Ureter (tissue), 1 donor: ENCODE measurements around the gene COMMD1. TPM values are rescaled to one million over a fixed set of nuclear protein-coding genes. Genes with fewer than 3 reads are reported as not detected.
"Not testable (repeated sequence)": the region's sequence is repeated elsewhere in the genome, so short reads cannot be mapped to it uniquely, and the experiment has no call there.

Experiments used
- DNase-seq: peaks from one replicate; pipeline ENCODE4 v3.0.0-alpha.2; 2020; ENCODE audit warnings: low spot score
- total RNA-seq: library from RNA; stranded (reverse); gene quantifications from one replicate; pipeline ENCODE4 v1.2.4, GENCODE V29; 2023
- donor health status: DM: yes; HTN: yes; CAD: no.

Gene COMMD1
- total RNA-seq, 1 donor from 2014 or later, result 34.0 TPM

- no peak for DNase-seq
Measured at GRCh38 chr2:62071760-62072680, 166.5 kb downstream of the COMMD1 start.

- DNase-seq, result no peak
Measured at GRCh38 chr2:62074233-62074632, 168.8 kb downstream of the COMMD1 start.

- no peak for DNase-seq
Measured at GRCh38 chr2:62076980-62077638, 171.6 kb downstream of the COMMD1 start.

DNA sequence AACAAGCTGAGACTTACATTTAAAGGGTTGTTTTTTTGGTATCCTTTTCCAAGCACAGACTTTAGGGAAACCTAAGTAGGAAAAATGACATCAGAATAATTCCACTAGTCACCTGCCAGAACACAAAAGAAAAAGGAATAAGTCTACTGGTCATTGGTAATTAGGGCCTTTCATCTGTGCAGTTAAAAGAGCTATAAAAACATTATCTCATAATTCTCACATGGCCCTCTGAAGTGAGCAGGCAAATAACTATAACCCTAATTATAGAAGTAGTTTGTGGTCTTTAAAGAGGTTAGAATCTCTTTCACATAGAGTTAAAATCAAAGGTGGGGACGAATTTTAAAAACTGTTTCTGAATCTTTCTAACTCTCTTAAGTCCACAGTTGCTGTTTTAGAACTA is 179.3 kb downstream of the COMMD1 start:
- DNase-seq, result no peak

- no peak for DNase-seq
Measured at GRCh38 chr2:62089658-62090057, 184.2 kb downstream of the COMMD1 start.

GRCh38 chr2:62091471-62091870 is 186.0 kb downstream of the COMMD1 start:
- DNase-seq, result no peak

DNA sequence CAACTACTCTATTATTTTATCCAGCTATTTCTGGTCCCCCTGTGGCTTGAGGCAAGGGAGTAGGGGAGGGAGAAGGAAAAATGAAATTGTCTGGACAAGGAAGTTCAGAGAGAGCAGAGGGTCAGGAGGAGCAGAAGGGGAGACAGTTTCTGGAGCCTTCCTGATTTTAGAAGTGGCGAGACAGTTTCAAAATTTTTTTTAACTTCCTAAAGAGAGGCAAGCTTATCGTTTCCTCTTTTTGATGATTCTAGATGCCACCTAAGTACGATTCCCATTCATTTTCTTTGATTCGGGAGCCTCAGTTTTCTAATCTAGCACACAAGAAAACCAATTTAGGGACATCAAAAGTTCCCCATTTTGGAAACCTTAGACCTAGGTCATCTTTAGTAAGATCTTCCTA is 193.6 kb downstream of the COMMD1 start:
- no peak for DNase-seq

- DNase-seq, result no peak
Measured at GRCh38 chr2:62099523-62100175, 194.2 kb downstream of the COMMD1 start.

DNA sequence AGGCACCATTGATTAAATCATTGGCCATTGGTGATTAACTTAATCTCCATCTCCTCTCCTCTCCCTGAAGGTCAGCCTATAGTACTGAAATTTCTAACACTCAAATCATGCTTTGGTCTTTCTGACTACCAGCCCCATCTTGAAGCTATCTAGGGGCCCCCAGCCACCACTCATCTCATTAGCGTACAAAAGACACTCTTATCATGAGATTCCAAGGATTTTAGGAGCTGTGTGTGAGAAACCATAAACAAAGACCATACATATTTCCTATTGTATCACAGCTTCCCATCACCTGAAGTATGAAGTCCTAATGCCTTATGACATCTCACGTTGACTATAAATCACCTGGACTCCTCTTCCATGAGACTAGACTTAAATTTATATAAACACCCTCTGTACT is 196.4 kb downstream of the COMMD1 start:
- DNase-seq, result no peak

- DNase-seq, result no peak
Measured at GRCh38 chr2:62102402-62102920, 197.0 kb downstream of the COMMD1 start.

GRCh38 chr2:62109554-62109953 is 204.1 kb downstream of the COMMD1 start:
- DNase-seq, result no peak

DNA sequence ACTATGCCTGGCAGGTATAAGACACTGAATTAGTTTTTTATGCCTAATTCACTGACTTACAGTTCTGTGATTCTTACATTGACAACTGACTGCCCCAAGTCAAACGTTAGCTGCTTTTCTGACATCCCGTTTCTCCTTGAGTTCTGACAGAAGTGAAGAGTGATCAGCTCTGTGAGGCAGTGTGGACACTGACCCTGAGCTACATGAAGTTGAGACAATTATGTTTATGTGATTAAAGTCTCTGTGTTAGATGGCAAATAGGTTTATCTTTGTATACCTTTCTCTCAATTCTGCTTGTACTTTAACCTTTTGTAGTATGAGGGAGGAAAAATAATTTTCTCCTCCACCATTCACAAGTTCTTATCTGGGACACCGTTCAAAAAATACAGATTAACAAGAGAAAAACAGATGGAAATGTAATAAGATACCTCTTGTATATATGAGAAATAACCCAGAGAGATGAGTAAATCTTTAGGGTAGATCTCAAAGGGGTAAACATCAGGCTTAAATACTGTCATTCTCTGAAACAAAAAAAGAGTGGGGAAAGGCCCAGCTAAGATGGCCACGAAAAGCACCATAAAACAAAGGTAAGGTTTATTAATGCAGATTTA is 205.0 kb downstream of the COMMD1 start:
- no peak for DNase-seq

DNA sequence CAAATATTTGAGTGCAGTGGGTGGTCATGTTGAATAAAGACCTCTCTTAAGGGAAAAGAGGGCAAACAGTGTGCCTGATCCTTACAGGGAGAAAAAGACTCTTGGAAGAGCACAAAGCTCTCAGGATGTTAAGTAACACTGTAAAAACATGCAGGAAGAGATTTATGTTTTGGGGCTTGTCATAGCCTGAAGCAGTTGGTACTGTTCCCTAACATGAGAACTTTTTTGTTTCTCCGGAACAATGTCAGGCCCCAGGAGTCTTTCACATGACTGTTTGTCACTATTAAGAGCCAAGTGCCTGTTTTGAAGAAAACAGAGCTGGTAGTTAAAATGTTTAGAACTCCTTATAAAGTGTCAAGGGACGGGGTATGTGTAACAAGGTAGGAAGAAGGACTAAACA is 206.7 kb downstream of the COMMD1 start:
- DNase-seq, result no peak

- no peak for DNase-seq
Measured at GRCh38 chr2:62114564-62114963, 209.1 kb downstream of the COMMD1 start.

DNA sequence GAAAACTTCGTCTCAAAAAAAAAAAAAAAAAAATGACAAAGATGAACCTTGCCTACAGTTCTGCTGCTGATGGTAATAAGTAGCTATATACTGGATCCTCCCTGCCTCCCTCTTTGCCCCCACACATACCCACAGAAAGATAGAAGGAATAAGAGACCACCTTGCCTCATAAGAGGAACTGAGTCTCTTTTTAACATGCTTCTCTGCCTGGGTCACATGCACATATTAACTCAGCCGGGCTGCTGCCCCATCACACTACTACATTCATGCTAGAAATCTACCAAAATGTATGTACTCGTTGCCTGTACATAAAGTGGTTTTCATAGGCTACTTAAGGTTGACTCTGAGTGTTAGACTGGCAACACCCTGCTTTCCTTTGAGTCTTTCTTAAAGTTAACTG is 211.5 kb downstream of the COMMD1 start:
- no peak for DNase-seq

GRCh38 chr2:62118160-62118559 is 212.7 kb downstream of the COMMD1 start:
- DNase-seq, result no peak

DNA sequence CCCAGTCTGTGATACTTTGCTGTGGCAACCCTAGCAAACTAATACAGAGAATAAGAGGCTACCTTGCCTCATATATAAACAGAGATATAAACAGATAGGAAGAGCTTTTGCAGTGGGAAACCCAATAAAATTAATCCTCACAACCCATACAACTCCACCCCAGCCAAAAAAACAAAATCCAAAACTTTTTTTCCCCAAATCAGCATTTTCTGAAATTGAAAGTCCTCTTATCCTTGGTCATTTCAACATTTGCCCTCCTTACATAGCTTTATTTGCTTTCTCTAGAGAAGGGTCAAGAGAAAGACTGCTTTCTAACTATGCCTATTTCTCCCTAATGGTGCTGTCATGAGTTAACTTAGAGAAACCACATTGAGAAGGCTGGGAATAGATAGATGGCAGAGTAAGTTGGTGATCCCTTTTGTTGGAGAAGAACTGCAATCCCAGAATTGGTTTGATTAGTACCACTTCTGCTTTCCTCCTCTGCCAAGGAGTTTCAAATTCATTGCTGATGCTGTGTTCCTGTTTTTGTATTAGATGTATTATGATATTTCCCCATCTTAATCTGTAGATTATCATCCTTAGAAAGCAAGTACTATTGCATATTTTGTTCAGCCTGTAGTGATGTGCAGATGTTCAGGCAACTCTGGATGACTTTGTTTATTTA is 214.0 kb downstream of the COMMD1 start:
- DNase-seq, result no peak

GRCh38 chr2:62126239-62126638 is 220.8 kb downstream of the COMMD1 start:
- DNase-seq, result not testable (repeated sequence)

DNA sequence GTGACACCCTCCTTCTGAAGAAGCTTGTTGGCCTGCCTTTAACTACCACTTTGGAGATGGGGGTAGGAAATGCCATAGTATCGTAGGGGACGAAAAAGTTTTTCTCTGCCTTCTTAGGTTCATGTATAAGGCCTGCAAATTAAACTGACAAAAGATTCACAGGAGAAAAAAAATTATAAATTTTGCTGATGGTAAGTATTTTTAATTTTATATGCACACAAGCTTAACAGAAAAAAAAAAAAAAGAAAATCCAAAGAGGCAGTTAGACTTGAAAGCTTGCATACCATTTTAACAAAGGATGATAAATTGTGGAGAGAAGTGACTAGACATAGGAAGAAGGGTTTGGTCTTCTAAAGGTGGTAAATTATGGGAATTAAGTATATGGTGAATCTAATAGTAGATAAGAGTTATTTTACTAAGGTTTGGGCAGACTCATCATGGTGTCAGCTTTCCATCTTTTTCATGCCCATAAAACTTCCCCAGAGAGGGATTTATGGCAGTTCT is 227.9 kb downstream of the COMMD1 start:
- no peak for DNase-seq

GRCh38 chr2:62136956-62137830 is 231.7 kb downstream of the COMMD1 start:
- no peak for DNase-seq
